GM12892 (cell line): ENCODE measurements around the gene DLG5.

Experiments used
- POLR2A ChIP-seq: IDR thresholded peaks from 2 replicates; pipeline ENCODE4 v1.6.1; 2011; ENCODE audit warnings: low read depth, low read length, control low read depth
- TAF1 ChIP-seq: IDR thresholded peaks from 2 replicates; pipeline ENCODE4 v1.6.1; 2011; ENCODE audit warnings: low read depth, mild to moderate bottlenecking, control low read depth, low read length, borderline replicate concordance

DNA sequence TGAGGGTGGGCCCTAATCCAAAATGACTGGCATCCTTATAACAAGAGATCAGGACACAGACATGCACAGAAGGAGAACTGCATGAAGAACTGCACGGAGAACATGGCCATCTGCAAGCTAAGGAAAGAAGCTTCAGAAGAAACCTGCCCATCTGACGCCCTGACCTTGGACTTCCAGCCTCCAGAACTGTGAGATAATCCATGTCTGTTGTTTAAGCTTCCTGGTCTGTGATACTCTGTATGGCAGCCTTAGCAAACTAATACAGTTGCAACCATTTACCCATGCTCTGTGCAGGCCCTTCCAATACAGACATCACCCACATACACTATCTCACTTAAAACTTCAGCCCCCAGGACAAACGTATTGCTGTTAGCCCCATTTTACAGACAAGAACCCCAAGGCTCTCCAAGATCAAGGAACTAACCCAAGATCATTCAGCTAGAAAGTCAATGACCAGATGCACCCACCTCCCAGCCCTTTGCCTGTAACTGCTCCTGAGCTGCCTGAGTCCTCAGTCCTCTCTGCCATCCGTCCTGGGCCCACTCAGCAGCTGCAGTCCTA lies 39.7 kb downstream of the DLG5 start:
- no peak for TF ChIP-seq POLR2A
- no peak for TF ChIP-seq TAF1
